ENCODE data around the gene FNTB. TPM values are rescaled to one million over a fixed set of nuclear protein-coding genes. Genes with fewer than 3 reads are reported as not detected.

The FNTB gene
- total RNA-seq, 1 experiment from 2014 or later = 28.1 TPM

DNA sequence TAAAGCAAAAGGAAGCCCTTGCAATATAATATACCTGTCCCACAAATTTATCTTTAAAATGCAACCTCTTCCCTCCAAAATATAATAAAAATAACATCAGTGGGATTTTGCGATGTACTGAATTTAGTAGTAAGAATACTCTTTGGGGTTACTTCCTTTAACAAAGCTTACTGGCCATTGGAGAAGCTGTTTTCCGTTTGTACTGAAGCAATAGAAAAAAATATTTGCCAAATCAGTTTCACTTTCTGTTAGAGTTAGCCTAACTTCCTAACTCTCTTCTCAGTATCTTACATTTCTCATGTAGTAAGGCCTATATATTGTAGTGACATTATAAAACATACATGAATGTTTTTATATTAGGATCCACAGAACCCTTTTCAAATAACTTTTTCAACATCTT, 111.9 kb downstream of the FNTB start:
- H3K4me2 ChIP-seq (ENCODE audit: low read length) = peak overlapping the region; percentile 30; the same call in 1 of the 2 replicates
- no peaks in the 10 kb centered on the region for H3F3A ChIP-seq (ENCODE audit: low read length, unreplicated experiment)
- ChIA-PET CTCF (no interaction called here), POLR2A (ENCODE audit: unreplicated experiment) (no interaction called here)
- H2AFZ ChIP-seq (ENCODE audit: low read length) = no peak overlapping the region
- intact Hi-C loops (cut with micrococcal nuclease) = no loop called here
- H4K20me1 ChIP-seq (ENCODE audit: low read length) = 0 out of 2 replicates have a peak, but pooled peaks cover 5% of the 10 kb centered on the region
- BruUV-seq (replicated peaks) = no TSS peak
- DNase-seq (no peak), ATAC-seq (no peak)
- H3K27me3 ChIP-seq (ENCODE audit: low read length) = no peaks in the 10 kb centered on the region
- H3K4me3 ChIP-seq (ENCODE audit: low read length) = no peak overlapping the region
- H3K9ac ChIP-seq (ENCODE audit: low read length) = no peak overlapping the region
- peaks cover 76% of the 10 kb centered on the region for H3K79me2 ChIP-seq (ENCODE audit: low read length)
- H3K9me2 ChIP-seq (replicated peaks; ENCODE audit: low read length) = no peaks in the 10 kb centered on the region
- H3K9me3 ChIP-seq (ENCODE audit: low read length) = no peaks in the 10 kb centered on the region
- no peak for TF ChIP-seq EZH2phosphoT487 (IDR thresholded peaks at IDR 0.05; ENCODE audit: borderline replicate concordance, low read length)
- no peak for TF ChIP-seq EZH2 (IDR thresholded peaks at IDR 0.05; ENCODE audit: low read length, unreplicated experiment)
- TF ChIP-seq CTCF (conservative IDR thresholded peaks at IDR 0.05; ENCODE audit: low read depth, low read length) = no peak
- peaks cover 20% of the 10 kb centered on the region for H3K4me1 ChIP-seq (ENCODE audit: insufficient read depth, low read length)
- H3K27ac ChIP-seq (ENCODE audit: low read length) = no peak overlapping the region
- H3K36me3 ChIP-seq (ENCODE audit: low read depth, low read length) = peaks cover 31% of the 10 kb centered on the region

DNA sequence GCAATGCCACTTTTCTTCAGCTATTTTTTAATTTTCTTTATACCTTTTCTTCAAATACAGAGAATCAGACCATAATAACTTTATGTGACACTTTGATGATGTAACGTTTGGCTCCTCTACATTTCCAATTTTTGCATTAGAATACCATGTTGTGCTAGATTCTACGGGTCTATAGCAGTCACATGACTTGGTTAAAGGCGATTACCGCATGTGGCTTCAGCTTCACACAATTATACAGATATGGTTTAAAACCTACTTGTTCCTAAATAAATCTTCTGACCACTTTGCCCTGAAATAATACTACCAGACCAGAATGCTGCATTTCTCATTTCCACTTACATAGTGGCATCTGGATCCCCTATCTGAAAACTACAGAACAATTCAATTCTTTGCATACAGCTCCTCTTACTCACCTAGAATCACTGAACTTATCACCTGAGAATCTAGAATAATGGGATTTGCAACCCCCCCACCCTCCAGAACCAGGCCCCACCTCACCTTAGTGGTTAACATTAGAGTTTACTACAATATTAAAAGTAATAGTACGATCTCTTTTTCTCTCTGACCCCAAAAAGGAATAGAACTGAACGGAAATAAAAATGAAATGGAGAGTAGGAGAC, 114.3 kb downstream of the FNTB start:
- peaks cover 55% of the 10 kb centered on the region for H3K79me2 ChIP-seq (ENCODE audit: low read length)
- H3K4me2 ChIP-seq (ENCODE audit: low read length) = peak overlapping the region; percentile 97
- ChIA-PET POLR2A (ENCODE audit: unreplicated experiment) (no interaction called here), CTCF (no interaction called here)
- peaks cover 21% of the 10 kb centered on the region for H3K4me1 ChIP-seq (ENCODE audit: insufficient read depth, low read length)
- TSS peak; percentile 58 for BruUV-seq (replicated peaks)
- peak overlapping the region; percentile 89 for H3K4me3 ChIP-seq (ENCODE audit: low read length)
- intact Hi-C loops (cut with micrococcal nuclease) = loop anchor here (5.0 kb wide), 1 partner anchor 114 kb away; the partner anchor contains the start of gene FNTB
- no peaks in the 10 kb centered on the region for H3K9me3 ChIP-seq (ENCODE audit: low read length)
- 0 out of 2 replicates have a peak, but pooled peaks cover 5% of the 10 kb centered on the region for H4K20me1 ChIP-seq (ENCODE audit: low read length)
- H3K27me3 ChIP-seq (ENCODE audit: low read length) = no peaks in the 10 kb centered on the region
- no peak for TF ChIP-seq EZH2 (IDR thresholded peaks at IDR 0.05; ENCODE audit: low read length, unreplicated experiment)
- no peak for TF ChIP-seq EZH2phosphoT487 (IDR thresholded peaks at IDR 0.05; ENCODE audit: borderline replicate concordance, low read length)
- no peak for TF ChIP-seq CTCF (conservative IDR thresholded peaks at IDR 0.05; ENCODE audit: low read depth, low read length)
- ATAC-seq (no peak), DNase-seq (no peak)
- H2AFZ ChIP-seq (ENCODE audit: low read length) = no peak overlapping the region; the same call in 1 of the 2 replicates
- no peaks in the 10 kb centered on the region for H3K9me2 ChIP-seq (replicated peaks; ENCODE audit: low read length)
- peak overlapping the region; percentile 85; the same call in 1 of the 2 replicates for H3K9ac ChIP-seq (ENCODE audit: low read length)
- no peak overlapping the region for H3K27ac ChIP-seq (ENCODE audit: low read length)
- H3K36me3 ChIP-seq (ENCODE audit: low read depth, low read length) = peaks cover 13% of the 10 kb centered on the region
- no peaks in the 10 kb centered on the region for H3F3A ChIP-seq (ENCODE audit: low read length, unreplicated experiment)

All from PC-3 (cell line).